Adipocyte (in vitro differentiated cells): ENCODE data around the gene SND1.

ENCODE experiments used
- DNase-seq: peaks from one replicate; pipeline ENCODE4 v3.0.0-alpha.2; 2015; ENCODE audit warnings: low read depth
- H3K27me3 ChIP-seq: replicated peaks from 2 replicates; pipeline ENCODE4 v1.7.0; 2013; ENCODE audit warnings: mild to moderate bottlenecking, low read length, moderate library complexity; ENCODE audit not compliant: control insufficient read depth, insufficient read depth
- H3K36me3 ChIP-seq: 2 replicates; pipeline ENCODE4 v1.7.0; 2013; ENCODE audit warnings: low read length, mild to moderate bottlenecking, moderate library complexity; ENCODE audit not compliant: control insufficient read depth, insufficient read depth, severe bottlenecking
- H3K4me1 ChIP-seq: 2 replicates; pipeline ENCODE4 v1.7.0; 2013; ENCODE audit warnings: mild to moderate bottlenecking, low read length, moderate library complexity; ENCODE audit not compliant: control insufficient read depth, insufficient read depth
- H3K4me3 ChIP-seq: 2 replicates; pipeline ENCODE4 v1.7.0; 2013; ENCODE audit warnings: mild to moderate bottlenecking, low read length, moderate library complexity
- H3K9ac ChIP-seq: 2 replicates; pipeline ENCODE4 v1.7.0; 2013; ENCODE audit warnings: mild to moderate bottlenecking, low read length, moderate library complexity
- H3K9me3 ChIP-seq: 2 replicates; pipeline ENCODE4 v1.7.0; 2013; ENCODE audit warnings: mild to moderate bottlenecking, low read length, moderate library complexity; ENCODE audit not compliant: control insufficient read depth

SND1 gene

DNA sequence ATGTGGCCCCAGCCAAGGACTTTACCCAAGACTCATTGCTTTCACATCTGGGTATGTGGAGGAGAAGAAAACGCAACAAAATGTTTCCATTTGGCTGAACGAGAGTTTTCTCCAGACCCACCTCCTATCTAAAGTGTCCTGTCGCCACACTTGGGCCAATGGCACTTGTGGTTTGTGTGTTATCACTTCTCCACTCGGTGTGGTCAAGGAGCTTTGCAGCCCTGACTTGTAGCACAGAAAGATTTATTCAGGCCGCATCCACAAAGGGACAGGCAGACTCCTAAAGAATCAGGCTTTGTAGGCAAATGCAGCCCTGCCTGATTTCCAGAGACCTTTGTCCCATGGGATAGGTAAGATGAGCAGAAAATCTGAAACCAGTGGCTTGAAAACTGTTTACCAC, 392.1 kb downstream of the SND1 start:
- H3K4me3 ChIP-seq = no peak overlapping the region
- H3K4me1 ChIP-seq = no peaks in the 10 kb centered on the region
- H3K9ac ChIP-seq = no peak overlapping the region
- no peak for DNase-seq
- H3K36me3 ChIP-seq = peaks cover 11% of the 10 kb centered on the region
- H3K27me3 ChIP-seq = no peaks in the 10 kb centered on the region
- no peaks in the 10 kb centered on the region for H3K9me3 ChIP-seq

- Histone ChIP-seq H3K27me3 (no peaks in the 10 kb centered on the region), H3K9me3 (no peaks in the 10 kb centered on the region), H3K36me3 (peaks cover 11% of the 10 kb centered on the region), H3K4me1 (no peaks in the 10 kb centered on the region), H3K4me3 (no peak overlapping the region), H3K9ac (no peak overlapping the region)
- DNase-seq = no peak
Measured at GRCh38 chr7:128045158-128045557, 393.2 kb downstream of the SND1 start.

GRCh38 chr7:128045766-128046165, 393.8 kb downstream of the SND1 start:
- Histone ChIP-seq H3K9ac (no peak overlapping the region), H3K4me1 (no peaks in the 10 kb centered on the region), H3K4me3 (no peak overlapping the region), H3K36me3 (peaks cover 11% of the 10 kb centered on the region), H3K9me3 (no peaks in the 10 kb centered on the region), H3K27me3 (no peaks in the 10 kb centered on the region)
- no peak for DNase-seq

DNA sequence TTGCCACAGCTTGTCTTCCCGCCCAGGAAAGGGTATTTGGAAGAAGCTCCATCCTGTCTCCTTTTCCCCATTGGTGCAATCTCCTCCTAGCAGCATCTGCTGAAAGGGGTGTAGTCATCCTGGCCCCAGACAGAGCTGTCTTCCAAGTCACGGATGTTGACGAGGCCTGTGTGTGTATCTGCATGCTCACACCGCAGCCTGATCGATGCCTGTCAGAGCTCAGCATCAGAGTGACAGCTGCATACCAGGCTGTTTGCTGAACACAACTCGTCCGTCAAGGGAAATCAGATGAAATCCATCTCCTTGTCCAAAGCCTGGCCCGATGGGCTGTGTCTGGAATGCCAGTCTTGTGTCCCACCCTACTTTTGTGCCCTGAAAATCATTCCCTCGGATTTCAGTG, 400.4 kb downstream of the SND1 start:
- H3K9me3 ChIP-seq = no peaks in the 10 kb centered on the region
- no peak for DNase-seq
- H3K4me3 ChIP-seq = no peak overlapping the region
- H3K9ac ChIP-seq = no peak overlapping the region
- H3K27me3 ChIP-seq = no peaks in the 10 kb centered on the region
- H3K4me1 ChIP-seq = peaks cover 4% of the 10 kb centered on the region
- peaks cover 7% of the 10 kb centered on the region for H3K36me3 ChIP-seq

DNA sequence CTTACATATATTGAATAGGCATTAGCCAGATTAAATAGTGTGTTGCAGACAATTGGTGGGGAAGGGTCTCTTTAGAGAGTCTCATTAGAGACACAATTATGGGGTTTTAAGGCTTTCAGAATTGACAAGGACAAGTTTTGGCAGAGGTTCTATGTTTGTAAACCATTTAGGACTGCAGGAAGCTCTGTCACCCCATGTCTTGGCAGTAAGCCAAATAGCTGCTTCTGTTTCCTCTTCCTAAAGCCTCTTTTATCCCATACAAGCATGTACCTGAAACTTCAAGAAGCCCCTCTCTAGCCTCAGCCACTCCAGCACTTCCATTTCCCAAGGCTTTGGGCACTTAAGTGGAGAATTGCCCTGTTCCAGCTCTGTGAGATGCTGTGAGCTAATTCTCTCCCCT, 401.0 kb downstream of the SND1 start:
- H3K36me3 ChIP-seq = peaks cover 10% of the 10 kb centered on the region
- no peaks in the 10 kb centered on the region for H3K27me3 ChIP-seq
- no peak overlapping the region for H3K9ac ChIP-seq
- no peaks in the 10 kb centered on the region for H3K9me3 ChIP-seq
- DNase-seq = no peak
- H3K4me3 ChIP-seq = no peak overlapping the region
- H3K4me1 ChIP-seq = peaks cover 4% of the 10 kb centered on the region

DNA sequence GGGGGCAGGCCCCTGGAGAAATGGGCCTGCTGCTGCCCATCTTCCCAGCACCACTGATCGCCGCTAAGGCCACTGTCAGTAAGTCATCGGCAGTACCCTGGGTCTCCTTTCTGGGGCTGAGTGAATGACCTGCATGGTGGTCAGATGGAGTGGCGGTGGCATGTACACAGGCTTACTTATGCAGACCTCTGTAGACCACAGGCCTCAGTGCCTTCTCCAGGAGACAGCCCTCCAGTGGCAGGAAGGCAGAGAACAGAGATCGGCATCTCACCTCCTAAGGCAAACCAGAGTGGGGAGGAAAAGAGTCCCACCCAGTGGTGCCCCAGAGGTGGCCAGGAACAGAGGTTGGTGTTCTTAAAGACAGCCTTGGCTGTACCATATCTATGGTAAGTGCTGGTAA, 402.0 kb downstream of the SND1 start:
- no peak overlapping the region for H3K9ac ChIP-seq
- H3K4me1 ChIP-seq = peaks cover 4% of the 10 kb centered on the region
- H3K4me3 ChIP-seq = no peak overlapping the region
- H3K9me3 ChIP-seq = no peaks in the 10 kb centered on the region
- peaks cover 10% of the 10 kb centered on the region for H3K36me3 ChIP-seq
- no peaks in the 10 kb centered on the region for H3K27me3 ChIP-seq
- DNase-seq = no peak

DNA sequence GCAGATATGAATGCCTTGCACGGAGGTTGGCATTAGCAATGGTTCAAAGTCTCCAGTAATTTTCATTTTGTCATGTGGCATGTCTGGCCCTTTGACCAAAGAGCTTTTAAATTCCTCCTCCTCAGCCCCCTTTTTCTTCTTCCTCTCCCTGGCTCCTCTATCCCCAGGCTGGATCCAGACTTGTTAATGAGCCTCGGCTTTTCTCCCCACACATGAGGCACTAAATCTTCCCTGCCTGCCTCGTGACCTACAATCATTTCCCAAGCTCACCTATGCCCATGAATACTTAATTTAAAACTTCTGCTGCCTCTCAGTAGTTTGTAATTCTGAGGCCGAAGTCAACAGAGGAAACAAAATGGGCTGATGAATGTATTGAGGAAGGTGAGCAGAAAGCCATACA, 402.5 kb downstream of the SND1 start:
- Histone ChIP-seq H3K36me3 (peaks cover 10% of the 10 kb centered on the region), H3K9ac (no peak overlapping the region), H3K27me3 (no peaks in the 10 kb centered on the region), H3K9me3 (no peaks in the 10 kb centered on the region), H3K4me3 (no peak overlapping the region), H3K4me1 (peaks cover 4% of the 10 kb centered on the region)
- DNase-seq = no peak

GRCh38 chr7:128055637-128056036, 403.6 kb downstream of the SND1 start:
- peaks cover 4% of the 10 kb centered on the region for H3K4me1 ChIP-seq
- DNase-seq = no peak
- no peak overlapping the region for H3K9ac ChIP-seq
- H3K9me3 ChIP-seq = no peaks in the 10 kb centered on the region
- no peak overlapping the region for H3K4me3 ChIP-seq
- H3K36me3 ChIP-seq = peaks cover 12% of the 10 kb centered on the region
- H3K27me3 ChIP-seq = no peaks in the 10 kb centered on the region

DNA sequence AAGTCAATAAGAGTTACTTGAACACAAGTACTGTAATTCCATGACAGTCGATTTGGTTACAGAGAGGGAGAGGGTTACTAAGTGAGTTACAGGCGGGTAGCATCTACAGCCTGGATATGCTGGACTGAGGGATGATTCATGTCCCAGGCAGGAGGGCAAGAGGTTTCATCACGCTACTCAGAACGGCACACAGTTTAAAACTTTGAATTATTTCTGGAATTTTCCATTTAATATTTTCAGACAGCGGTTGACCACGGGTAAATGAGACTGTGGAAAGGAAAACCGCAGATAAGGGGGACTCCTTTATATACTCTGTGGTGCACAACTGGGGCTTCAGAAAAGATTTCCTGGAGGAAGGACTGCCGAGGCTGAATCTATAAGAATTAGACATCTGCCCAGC, 404.9 kb downstream of the SND1 start:
- DNase-seq = peak; percentile 89
- H3K9ac ChIP-seq = no peak overlapping the region
- H3K36me3 ChIP-seq = peaks cover 16% of the 10 kb centered on the region
- H3K4me3 ChIP-seq = no peak overlapping the region
- no peaks in the 10 kb centered on the region for H3K9me3 ChIP-seq
- H3K27me3 ChIP-seq = no peaks in the 10 kb centered on the region
- peaks cover 4% of the 10 kb centered on the region for H3K4me1 ChIP-seq

DNA sequence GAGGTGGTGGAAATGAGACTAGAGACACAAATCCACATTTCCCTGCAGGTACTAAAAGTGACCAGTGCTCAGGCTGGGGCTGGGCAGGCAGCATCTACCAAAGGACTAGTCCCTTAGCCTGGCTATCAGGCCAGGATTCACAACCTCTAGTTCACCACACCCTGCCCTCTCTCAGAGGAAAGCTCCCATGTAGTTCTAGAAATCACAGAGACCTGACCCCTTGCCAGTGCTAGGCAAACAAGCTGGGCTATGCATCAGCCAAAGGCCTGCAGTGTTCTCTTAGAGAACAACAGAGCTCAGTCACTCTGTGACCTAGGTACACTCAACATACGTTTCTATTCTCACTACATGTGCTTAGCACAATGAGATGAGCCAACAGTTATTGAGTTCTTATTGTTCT, 405.9 kb downstream of the SND1 start:
- Histone ChIP-seq H3K9me3 (no peaks in the 10 kb centered on the region), H3K27me3 (no peaks in the 10 kb centered on the region), H3K36me3 (peaks cover 16% of the 10 kb centered on the region), H3K9ac (no peak overlapping the region), H3K4me3 (no peak overlapping the region), H3K4me1 (peaks cover 4% of the 10 kb centered on the region)
- peak; percentile 9 for DNase-seq

GRCh38 chr7:128059143-128059988, 407.4 kb downstream of the SND1 start:
- Histone ChIP-seq H3K27me3 (no peaks in the 10 kb centered on the region), H3K36me3 (peaks cover 9% of the 10 kb centered on the region), H3K4me3 (no peak overlapping the region), H3K4me1 (peaks cover 4% of the 10 kb centered on the region), H3K9me3 (no peaks in the 10 kb centered on the region), H3K9ac (no peak overlapping the region)
- no peak for DNase-seq

DNA sequence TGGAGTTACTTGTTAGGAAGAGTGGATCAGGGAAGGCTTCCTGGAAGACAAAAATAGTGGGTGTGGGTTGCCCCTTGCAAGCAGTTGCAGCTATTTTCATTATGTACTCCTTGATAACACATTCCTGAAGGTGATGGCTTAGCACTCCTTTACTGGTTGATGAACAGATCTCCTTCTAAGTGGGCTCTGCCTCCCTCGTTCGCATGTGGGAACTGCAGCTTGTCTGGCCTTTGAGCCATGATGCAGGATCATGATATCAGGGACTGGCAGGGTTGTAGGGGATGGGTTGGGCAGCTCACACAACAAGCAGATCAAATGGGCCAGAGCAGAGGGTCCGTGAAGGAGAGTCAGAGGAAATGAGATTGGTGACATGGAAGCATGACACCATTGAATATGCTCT, 408.0 kb downstream of the SND1 start:
- no peaks in the 10 kb centered on the region for H3K27me3 ChIP-seq
- H3K4me1 ChIP-seq = peaks cover 4% of the 10 kb centered on the region
- H3K9me3 ChIP-seq = no peaks in the 10 kb centered on the region
- DNase-seq = no peak
- peaks cover 9% of the 10 kb centered on the region for H3K36me3 ChIP-seq
- H3K4me3 ChIP-seq = no peak overlapping the region
- no peak overlapping the region for H3K9ac ChIP-seq
